GM21360 (cell line): ENCODE data around the gene EGFR.
A peak's percentile ranks its signal among the peaks of the same experiment; 100 is the strongest.

Experiments
- ATAC-seq: cut with Tn5 transposase; IDR thresholded peaks from one replicate; pipeline ENCODE4 v1.9.1; 2021; ENCODE audit warnings: mild to moderate bottlenecking, moderate library complexity; ENCODE audit not compliant: unreplicated experiment

Gene EGFR

GRCh38 chr7:55060636-55061022, 41.8 kb downstream of the EGFR start:
- ATAC-seq: no peak

GRCh38 chr7:55061726-55062499, 43.1 kb downstream of the EGFR start:
- ATAC-seq: no peak

- ATAC-seq: no peak
Observed at GRCh38 chr7:55063061-55063460, 44.2 kb downstream of the EGFR start.

- no peak for ATAC-seq
Observed at GRCh38 chr7:55063633-55064032, 44.8 kb downstream of the EGFR start.

- peak; percentile 63 for ATAC-seq
Observed at GRCh38 chr7:55065079-55065478, 46.3 kb downstream of the EGFR start.

GRCh38 chr7:55065511-55066229, 46.9 kb downstream of the EGFR start:
- ATAC-seq: peak; percentile 42

- no peak for ATAC-seq
Observed at GRCh38 chr7:55066524-55066923, 47.7 kb downstream of the EGFR start.

- no peak for ATAC-seq
Observed at GRCh38 chr7:55066938-55067337, 48.1 kb downstream of the EGFR start.

GRCh38 chr7:55067748-55068147, 48.9 kb downstream of the EGFR start:
- ATAC-seq: no peak

- no peak for ATAC-seq
Observed at GRCh38 chr7:55069271-55069792, 50.5 kb downstream of the EGFR start.

GRCh38 chr7:55070271-55070743, 51.5 kb downstream of the EGFR start:
- no peak for ATAC-seq

GRCh38 chr7:55070854-55071253, 52.0 kb downstream of the EGFR start:
- ATAC-seq: no peak

- ATAC-seq: no peak
Observed at GRCh38 chr7:55071411-55072175, 52.8 kb downstream of the EGFR start.

GRCh38 chr7:55072251-55072650, 53.4 kb downstream of the EGFR start:
- no peak for ATAC-seq

GRCh38 chr7:55073051-55073511, 54.3 kb downstream of the EGFR start:
- peak; percentile 70 for ATAC-seq

- ATAC-seq: peak; percentile 86
Observed at GRCh38 chr7:55073976-55074528, 55.2 kb downstream of the EGFR start.

- ATAC-seq: no peak
Observed at GRCh38 chr7:55075464-55076021, 56.7 kb downstream of the EGFR start.

- ATAC-seq: no peak
Observed at GRCh38 chr7:55077561-55078410, 59.0 kb downstream of the EGFR start.
